ENCODE data around the gene KIF20A.

- TF ChIP-seq, protein P1, sequence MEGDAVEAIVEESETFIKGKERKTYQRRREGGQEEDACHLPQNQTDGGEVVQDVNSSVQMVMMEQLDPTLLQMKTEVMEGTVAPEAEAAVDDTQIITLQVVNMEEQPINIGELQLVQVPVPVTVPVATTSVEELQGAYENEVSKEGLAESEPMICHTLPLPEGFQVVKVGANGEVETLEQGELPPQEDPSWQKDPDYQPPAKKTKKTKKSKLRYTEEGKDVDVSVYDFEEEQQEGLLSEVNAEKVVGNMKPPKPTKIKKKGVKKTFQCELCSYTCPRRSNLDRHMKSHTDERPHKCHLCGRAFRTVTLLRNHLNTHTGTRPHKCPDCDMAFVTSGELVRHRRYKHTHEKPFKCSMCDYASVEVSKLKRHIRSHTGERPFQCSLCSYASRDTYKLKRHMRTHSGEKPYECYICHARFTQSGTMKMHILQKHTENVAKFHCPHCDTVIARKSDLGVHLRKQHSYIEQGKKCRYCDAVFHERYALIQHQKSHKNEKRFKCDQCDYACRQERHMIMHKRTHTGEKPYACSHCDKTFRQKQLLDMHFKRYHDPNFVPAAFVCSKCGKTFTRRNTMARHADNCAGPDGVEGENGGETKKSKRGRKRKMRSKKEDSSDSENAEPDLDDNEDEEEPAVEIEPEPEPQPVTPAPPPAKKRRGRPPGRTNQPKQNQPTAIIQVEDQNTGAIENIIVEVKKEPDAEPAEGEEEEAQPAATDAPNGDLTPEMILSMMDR (IDR thresholded peaks at IDR 0.05; ENCODE audit: low read depth, low read length, missing input control): no peak
- no peak for TF ChIP-seq TAF1 (conservative IDR thresholded peaks at IDR 0.05)
- no peak for TF ChIP-seq GABPA (IDR thresholded peaks at IDR 0.05 in 1 of 2, conservative IDR thresholded peaks at IDR 0.05 in 1 of 2)
- TF ChIP-seq EGR1 (IDR thresholded peaks at IDR 0.05; ENCODE audit: low read depth in 2 of 2): no peak
- TF ChIP-seq RAD21 (IDR thresholded peaks at IDR 0.05): no peak
- TF ChIP-seq, protein P2, sequence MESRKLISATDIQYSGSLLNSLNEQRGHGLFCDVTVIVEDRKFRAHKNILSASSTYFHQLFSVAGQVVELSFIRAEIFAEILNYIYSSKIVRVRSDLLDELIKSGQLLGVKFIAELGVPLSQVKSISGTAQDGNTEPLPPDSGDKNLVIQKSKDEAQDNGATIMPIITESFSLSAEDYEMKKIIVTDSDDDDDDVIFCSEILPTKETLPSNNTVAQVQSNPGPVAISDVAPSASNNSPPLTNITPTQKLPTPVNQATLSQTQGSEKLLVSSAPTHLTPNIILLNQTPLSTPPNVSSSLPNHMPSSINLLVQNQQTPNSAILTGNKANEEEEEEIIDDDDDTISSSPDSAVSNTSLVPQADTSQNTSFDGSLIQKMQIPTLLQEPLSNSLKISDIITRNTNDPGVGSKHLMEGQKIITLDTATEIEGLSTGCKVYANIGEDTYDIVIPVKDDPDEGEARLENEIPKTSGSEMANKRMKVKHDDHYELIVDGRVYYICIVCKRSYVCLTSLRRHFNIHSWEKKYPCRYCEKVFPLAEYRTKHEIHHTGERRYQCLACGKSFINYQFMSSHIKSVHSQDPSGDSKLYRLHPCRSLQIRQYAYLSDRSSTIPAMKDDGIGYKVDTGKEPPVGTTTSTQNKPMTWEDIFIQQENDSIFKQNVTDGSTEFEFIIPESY (IDR thresholded peaks at IDR 0.05): no peak
- TF ChIP-seq FOXA1 (IDR thresholded peaks at IDR 0.05): no peak
- no peak for TF ChIP-seq MAX (IDR thresholded peaks at IDR 0.05)
- no peak for TF ChIP-seq ATF3 (IDR thresholded peaks at IDR 0.05)
- TF ChIP-seq JUND (IDR thresholded peaks at IDR 0.05): no peak
Measured at GRCh38 chr5:138182808-138183207, 3.9 kb downstream of the KIF20A start.
